Putamen (tissue), 1 donor: ENCODE results near the gene TRIO.
"Not testable (repeated sequence)": the region's sequence is repeated elsewhere in the genome, so short reads cannot be mapped to it uniquely, and the experiment has no call there.

Experiments
- DNase-seq: peaks from one replicate; pipeline ENCODE4 v3.0.0-alpha.2; 2016; ENCODE audit warnings: low spot score

TRIO gene

GRCh38 chr5:14386884-14387624, 243.9 kb downstream of the TRIO start:
- no peak for DNase-seq

GRCh38 chr5:14388741-14389140, 245.6 kb downstream of the TRIO start:
- DNase-seq = no peak

GRCh38 chr5:14392552-14392951, 249.4 kb downstream of the TRIO start:
- not testable (repeated sequence) for DNase-seq

- no peak for DNase-seq
Measured at GRCh38 chr5:14394365-14394764, 251.2 kb downstream of the TRIO start.

GRCh38 chr5:14395411-14395810, 252.3 kb downstream of the TRIO start:
- no peak for DNase-seq

- no peak for DNase-seq
Measured at GRCh38 chr5:14396066-14396465, 252.9 kb downstream of the TRIO start.

- DNase-seq = no peak
Measured at GRCh38 chr5:14396737-14397136, 253.6 kb downstream of the TRIO start.

GRCh38 chr5:14397717-14398116, 254.6 kb downstream of the TRIO start:
- no peak for DNase-seq

GRCh38 chr5:14399054-14399692, 256.0 kb downstream of the TRIO start:
- DNase-seq = peak; percentile 34

GRCh38 chr5:14400085-14400484, 256.9 kb downstream of the TRIO start:
- no peak for DNase-seq

GRCh38 chr5:14400611-14401010, 257.5 kb downstream of the TRIO start:
- no peak for DNase-seq

GRCh38 chr5:14401639-14402038, 258.5 kb downstream of the TRIO start:
- DNase-seq = no peak

- no peak for DNase-seq
Measured at GRCh38 chr5:14402424-14402823, 259.3 kb downstream of the TRIO start.

GRCh38 chr5:14404780-14405179, 261.6 kb downstream of the TRIO start:
- no peak for DNase-seq

- no peak for DNase-seq
Measured at GRCh38 chr5:14405267-14405666, 262.1 kb downstream of the TRIO start.

- no peak for DNase-seq
Measured at GRCh38 chr5:14405706-14406553, 262.8 kb downstream of the TRIO start.

- DNase-seq = no peak
Measured at GRCh38 chr5:14406554-14406849, 263.4 kb downstream of the TRIO start.

GRCh38 chr5:14407051-14407450, 263.9 kb downstream of the TRIO start:
- no peak for DNase-seq

GRCh38 chr5:14407746-14408175, 264.6 kb downstream of the TRIO start:
- no peak for DNase-seq

GRCh38 chr5:14408969-14409586, 265.9 kb downstream of the TRIO start:
- no peak for DNase-seq

GRCh38 chr5:14410068-14410393, 266.9 kb downstream of the TRIO start:
- no peak for DNase-seq

- no peak for DNase-seq
Measured at GRCh38 chr5:14410394-14411201, 267.5 kb downstream of the TRIO start.
